Body of pancreas (tissue), 4 donors: ENCODE measurements around the gene CADPS. TPM values are rescaled to one million over a fixed set of nuclear protein-coding genes. Genes with fewer than 3 reads are reported as not detected.

Experiments
- ATAC-seq: fragments of 150-250 bp; one replicate; pipeline ENCODE4 v1.9.1; 2016
- DNase-seq, 4 donors: peaks; one replicate each; pipeline ENCODE4 v3.0.0-alpha.2; 2019
- H3K27ac ChIP-seq, 4 donors: fragments of 200-600 bp; sonication (generic); 1 replicate in 3 of 4; 2 replicates in 1 of 4; pipeline versions ENCODE4 v1.5.1 to v1.6.1; 2016 to 2019; ENCODE audit warnings: mild to moderate bottlenecking in 1 of 4, mixed read lengths in 1 of 4, moderate library complexity in 1 of 4
- H3K27me3 ChIP-seq, 2 donors: fragments of 200-600 bp; sonication (generic); one replicate each; pipeline ENCODE4 v1.6.0; 2016; ENCODE audit warnings: mild to moderate bottlenecking in 1 of 2
- H3K36me3 ChIP-seq, 2 donors: fragments of 200-600 bp; sonication (generic); replicated peaks in 1 of 2; 2 replicates each; pipeline ENCODE4 v1.5.1; 2016; ENCODE audit warnings: low read depth in 2 of 2; ENCODE audit not compliant: insufficient read depth in 1 of 2
- H3K4me1 ChIP-seq: fragments of 200-600 bp; sonication (generic); one replicate; pipeline ENCODE4 v1.6.0; 2016
- H3K4me3 ChIP-seq, 2 donors: fragments of 200-600 bp; sonication (generic); 1 replicate in 1 of 2; 2 replicates in 1 of 2; pipeline ENCODE4 v1.5.1; 2016 to 2019
- H3K9me3 ChIP-seq, 3 donors: fragments of 200-600 bp; sonication (generic); 1 replicate in 2 of 3; 2 replicates in 1 of 3; pipeline ENCODE4 v1.5.1; 2016
- POLR2A ChIP-seq, 3 donors: fragments of 450-650 bp; IDR thresholded peaks; one replicate each; pipeline ENCODE4 v1.6.1; 2016; ENCODE audit warnings: antibody characterized with exemption in 3 of 3, mild to moderate bottlenecking in 2 of 3
- WGBS, 2 donors: methylation state at CpG; one replicate each; pipeline ENCODE4 v1.1.5; 2017; 5-methylcytosine and 5-hydroxymethylcytosine counted together
- intact Hi-C: fragments of 100-400 bp; cut with DNase I; formaldehyde crosslinking; loops from one replicate; pipeline ENCODE4 v1.15.1; 2023
- total RNA-seq, 2 donors: library from RNA; depleted of rRNA; stranded (reverse); fragments of >200 nt; gene quantifications; one replicate each; pipeline ENCODE4 v1.1.0, GENCODE V29; 2016
- TF ChIP-seq, protein P1 (sequence below), 7 experiments: fragments of 450-650 bp in 4 of 7; fragments of 200-600 bp in 3 of 7; sonication (generic) in 3 of 7; IDR thresholded peaks; one replicate each; pipeline ENCODE4 v1.5.1; 2016 to 2019; ENCODE audit warnings: antibody characterized with exemption in 7 of 7

CADPS gene
- total RNA-seq, 2 donors from 2014 or later, result 22.1 to 67.6 TPM

- Histone ChIP-seq H3K27ac (no peak overlapping the region), H3K36me3 (no peaks in the 10 kb centered on the region), H3K4me1 (peaks cover 48% of the 10 kb centered on the region), H3K27me3 (peaks cover 0 to 65% of the 10 kb centered on the region in 2 donors), H3K9me3 (no peaks in the 10 kb centered on the region), H3K4me3 (no peak overlapping the region)
- no peak for ATAC-seq
- DNase-seq, result no peak
- intact Hi-C loops, result no loop called here
- TF ChIP-seq, protein P1, sequence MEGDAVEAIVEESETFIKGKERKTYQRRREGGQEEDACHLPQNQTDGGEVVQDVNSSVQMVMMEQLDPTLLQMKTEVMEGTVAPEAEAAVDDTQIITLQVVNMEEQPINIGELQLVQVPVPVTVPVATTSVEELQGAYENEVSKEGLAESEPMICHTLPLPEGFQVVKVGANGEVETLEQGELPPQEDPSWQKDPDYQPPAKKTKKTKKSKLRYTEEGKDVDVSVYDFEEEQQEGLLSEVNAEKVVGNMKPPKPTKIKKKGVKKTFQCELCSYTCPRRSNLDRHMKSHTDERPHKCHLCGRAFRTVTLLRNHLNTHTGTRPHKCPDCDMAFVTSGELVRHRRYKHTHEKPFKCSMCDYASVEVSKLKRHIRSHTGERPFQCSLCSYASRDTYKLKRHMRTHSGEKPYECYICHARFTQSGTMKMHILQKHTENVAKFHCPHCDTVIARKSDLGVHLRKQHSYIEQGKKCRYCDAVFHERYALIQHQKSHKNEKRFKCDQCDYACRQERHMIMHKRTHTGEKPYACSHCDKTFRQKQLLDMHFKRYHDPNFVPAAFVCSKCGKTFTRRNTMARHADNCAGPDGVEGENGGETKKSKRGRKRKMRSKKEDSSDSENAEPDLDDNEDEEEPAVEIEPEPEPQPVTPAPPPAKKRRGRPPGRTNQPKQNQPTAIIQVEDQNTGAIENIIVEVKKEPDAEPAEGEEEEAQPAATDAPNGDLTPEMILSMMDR (IDR thresholded peaks at IDR 0.05), result no peak
- TF ChIP-seq POLR2A (IDR thresholded peaks at IDR 0.05), result no peak
- 1 to 4% methylated on average over 18 to 47 of the region's 66 CpGs for WGBS, 2 donors
Observed at GRCh38 chr3:62371720-62372591, 503.3 kb downstream of the CADPS start.

DNA sequence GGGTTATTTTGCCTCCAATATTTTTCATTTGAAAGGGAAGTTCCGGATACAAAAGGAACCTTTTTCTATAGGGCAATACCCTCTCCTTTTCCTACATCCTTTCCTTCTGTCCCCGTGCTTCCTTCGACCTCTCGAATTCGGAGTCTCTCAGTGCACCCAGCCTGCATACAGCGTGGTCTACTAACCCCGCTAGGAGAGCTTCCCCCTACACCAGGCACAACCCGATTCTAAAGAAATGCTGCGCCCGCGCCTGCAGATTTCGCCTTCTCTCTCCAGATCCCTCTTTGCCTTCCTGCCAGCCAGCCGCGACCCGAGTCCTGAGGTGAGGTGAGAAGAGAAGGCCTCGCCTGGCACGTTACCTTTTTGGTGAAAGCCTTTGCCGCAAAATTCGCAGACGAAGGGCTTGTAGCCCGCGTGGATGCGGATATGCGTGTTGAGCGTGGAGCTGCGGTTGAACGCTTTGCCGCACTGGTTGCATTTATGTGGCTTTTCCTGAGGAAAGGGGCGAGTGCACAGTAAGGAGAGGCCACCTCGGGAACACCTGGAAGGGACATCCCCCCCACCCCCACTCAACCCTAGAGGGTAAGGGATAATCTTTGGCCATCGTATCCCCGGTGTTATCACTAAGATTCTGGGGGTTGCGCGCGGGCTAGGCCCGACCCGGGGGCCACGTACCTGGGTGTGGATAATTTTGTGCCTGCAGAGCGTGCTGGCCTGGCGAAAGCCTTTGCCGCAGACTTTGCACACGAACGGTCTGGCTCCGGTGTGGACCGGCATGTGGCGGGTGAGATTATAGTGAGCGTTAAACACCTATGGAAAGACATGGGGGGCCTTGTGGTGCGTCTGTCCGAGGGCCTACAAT lies 504.1 kb downstream of the CADPS start:
- no peak for ATAC-seq
- peaks cover 0 to 65% of the 10 kb centered on the region in 2 donors for H3K27me3 ChIP-seq
- no peak overlapping the region for H3K4me3 ChIP-seq
- WGBS, 2 donors, result 7 to 9% methylated on average over 30 to 49 of the region's 49 CpGs
- H3K9me3 ChIP-seq, result no peaks in the 10 kb centered on the region
- peaks cover 48% of the 10 kb centered on the region for H3K4me1 ChIP-seq
- intact Hi-C loops, result no loop called here
- H3K36me3 ChIP-seq, result no peaks in the 10 kb centered on the region
- no peak for TF ChIP-seq POLR2A (IDR thresholded peaks at IDR 0.05)
- TF ChIP-seq, protein P1 (IDR thresholded peaks at IDR 0.05), result no peak
- no peak overlapping the region for H3K27ac ChIP-seq
- no peak for DNase-seq

GRCh38 chr3:62370112-62370857 lies 504.9 kb downstream of the CADPS start:
- Histone ChIP-seq H3K4me3 (no peak overlapping the region), H3K27me3 (peaks cover 0 to 65% of the 10 kb centered on the region in 2 donors), H3K4me1 (peaks cover 48% of the 10 kb centered on the region), H3K9me3 (no peaks in the 10 kb centered on the region), H3K36me3 (no peaks in the 10 kb centered on the region), H3K27ac (no peak overlapping the region)
- WGBS, 2 donors, result 5 to 6% methylated on average over 45 to 46 of the region's 46 CpGs
- ATAC-seq, result no peak
- DNase-seq, result no peak
- intact Hi-C loops, result no loop called here
- TF ChIP-seq, protein P1 (IDR thresholded peaks at IDR 0.05), result no peak

DNA sequence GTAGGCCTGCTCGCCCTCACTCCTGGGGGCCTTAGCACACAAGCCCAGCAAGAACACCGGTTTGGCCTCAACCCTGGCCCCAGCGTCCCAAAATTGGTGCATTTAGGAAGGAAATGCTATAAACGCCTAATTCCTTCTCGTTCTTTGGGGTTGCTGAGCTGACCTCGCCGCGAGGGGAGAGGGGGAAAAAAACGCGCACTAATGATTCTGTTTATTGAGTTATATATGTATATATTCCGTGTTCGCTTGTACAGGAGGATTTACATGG lies 505.8 kb downstream of the CADPS start:
- no peak for TF ChIP-seq POLR2A (IDR thresholded peaks at IDR 0.05)
- TF ChIP-seq, protein P1 (IDR thresholded peaks at IDR 0.05), result no peak
- Histone ChIP-seq H3K4me3 (no peak overlapping the region), H3K9me3 (no peaks in the 10 kb centered on the region), H3K36me3 (no peaks in the 10 kb centered on the region), H3K27me3 (peaks cover 0 to 57% of the 10 kb centered on the region in 2 donors), H3K27ac (no peak overlapping the region), H3K4me1 (peaks cover 46% of the 10 kb centered on the region)
- ATAC-seq, result no peak
- no peak for DNase-seq
- WGBS, 2 donors, result 5 to 10% methylated on average over 12 of the region's 12 CpGs
- intact Hi-C loops, result no loop called here
